Measurements from ENCODE around the gene PSME4.
"Not testable (repeated sequence)": the region's sequence is repeated elsewhere in the genome, so short reads cannot be mapped to it uniquely, and the experiment has no call there.

Gene PSME4

GRCh38 chr2:53841651-53842050 lies 129.1 kb downstream of the PSME4 start:
- DNase-seq: not testable (repeated sequence)

GRCh38 chr2:53840580-53840979 lies 130.2 kb downstream of the PSME4 start:
- DNase-seq: no peak

GRCh38 chr2:53829980-53830290 lies 140.9 kb downstream of the PSME4 start:
- not testable (repeated sequence) for DNase-seq

- peak; percentile 0 for DNase-seq
Observed at GRCh38 chr2:53829273-53829979, 141.4 kb downstream of the PSME4 start.

GRCh38 chr2:53828331-53828730 lies 142.5 kb downstream of the PSME4 start:
- DNase-seq: no peak

- no peak for DNase-seq
Observed at GRCh38 chr2:53827398-53828175, 143.2 kb downstream of the PSME4 start.

GRCh38 chr2:53826587-53827397 lies 144.0 kb downstream of the PSME4 start:
- no peak for DNase-seq

- no peak for DNase-seq
Observed at GRCh38 chr2:53826030-53826410, 144.8 kb downstream of the PSME4 start.

- DNase-seq: not testable (repeated sequence)
Observed at GRCh38 chr2:53823639-53824038, 147.2 kb downstream of the PSME4 start.

GRCh38 chr2:53821810-53822209 lies 149.0 kb downstream of the PSME4 start:
- no peak for DNase-seq

GRCh38 chr2:53820711-53821110 lies 150.1 kb downstream of the PSME4 start:
- DNase-seq: no peak

GRCh38 chr2:53820048-53820447 lies 150.7 kb downstream of the PSME4 start:
- no peak for DNase-seq

GRCh38 chr2:53819634-53820033 lies 151.2 kb downstream of the PSME4 start:
- DNase-seq: no peak

GRCh38 chr2:53818854-53819435 lies 151.8 kb downstream of the PSME4 start:
- DNase-seq: no peak

Data from NCI-H1092 treated with DMSO at 0.1 percent for 48 hours (cell line).